Placental epithelial cell (primary cell): Measurements from ENCODE around the gene DPM3. TPM values are rescaled to one million over a fixed set of nuclear protein-coding genes. Genes with fewer than 3 reads are reported as not detected.

Source experiments
- small RNA-seq: library from RNA; depleted of rRNA; stranded (forward); fragments of <200 nt; gene quantifications from one replicate; pipeline ENCODE3, GENCODE V24; 2012
- total RNA-seq: library from RNA; depleted of rRNA; stranded (reverse); fragments of >200 nt; gene quantifications from 2 replicates; pipeline ENCODE4 v1.2.3, GENCODE V29; 2012

Gene DPM3
- total RNA-seq: 40.8 and 47.1 TPM in 2 replicates

GRCh38 chr1:155139895-155140629 lies at the start of gene DPM3:
Gene DPM3, minus strand, starts transcription at chr1:155140531. Its CDS starts 291 bp downstream, at chr1:155140240.

GRCh38 chr1:155173478-155174323 lies 33.4 kb upstream of the DPM3 start, which contains the start of gene TRIM46:
Gene TRIM46, plus strand, starts transcription at chr1:155173849. Its CDS starts 118 bp downstream, at chr1:155173967.

GRCh38 chr1:155172732-155173477 lies 32.6 kb upstream of the DPM3 start, which contains the start of gene KRTCAP2:
Gene KRTCAP2, minus strand, starts transcription at chr1:155173304. Its CDS starts 80 bp downstream, at chr1:155173224.

GRCh38 chr1:155135415-155136028 lies 4.8 kb downstream of the DPM3 start, which contains the start of gene SLC50A1:
Gene SLC50A1, plus strand, starts transcription at chr1:155135852. Its CDS starts 60 bp downstream, at chr1:155135912.

GRCh38 chr1:155127105-155127966 lies 13.0 kb downstream of the DPM3 start, which contains the start of gene EFNA1:
Gene EFNA1, plus strand, starts transcription at chr1:155127876. Its CDS starts 102 bp downstream, at chr1:155127978.

Small RNAs within 50 kb of the gene (small RNA-seq; reads per million reads assigned to genes)
- gene HMGN2P18 (not detected), gene RF00019 (not detected)

Other genes starting within 250 kb of the DPM3 start
- 5.0 and 6.3 TPM in 2 replicates for gene PMVK, start 203.8 kb downstream of the DPM3 start, total RNA-seq
- 48.5 and 97.4 TPM in 2 replicates for gene PBXIP1, start 184.4 kb downstream of the DPM3 start, total RNA-seq
- 21.8 and 22.4 TPM in 2 replicates for gene PYGO2, start 178.7 kb downstream of the DPM3 start, total RNA-seq
- 138 and 239 TPM in 2 replicates for gene SHC1, start 169.8 kb downstream of the DPM3 start, total RNA-seq
- 41.0 and 43.2 TPM in 2 replicates for gene CKS1B, start 165.8 kb downstream of the DPM3 start, total RNA-seq
- 20.0 and 31.0 TPM in 2 replicates for gene FLAD1, start 157.2 kb downstream of the DPM3 start, total RNA-seq
- gene LENEP, start 146.9 kb downstream of the DPM3 start, total RNA-seq: 3.9 TPM in 1 of 2 replicates, not detected in the other
- gene ZBTB7B, start 137.7 kb downstream of the DPM3 start, total RNA-seq: 26.3 and 29.4 TPM in 2 replicates
- gene DCST2, start 106.8 kb downstream of the DPM3 start, total RNA-seq: 0.43 and 2.4 TPM in 2 replicates
- 0.22 TPM in 1 of 2 replicates, not detected in the other for gene DCST1, start 106.7 kb downstream of the DPM3 start, total RNA-seq
- gene ADAM15, start 89.2 kb downstream of the DPM3 start, total RNA-seq: 110 and 156 TPM in 2 replicates
- gene EFNA4, start 76.8 kb downstream of the DPM3 start, total RNA-seq: 7.9 and 10.2 TPM in 2 replicates
- gene EFNA3, start 61.7 kb downstream of the DPM3 start, total RNA-seq: 2.0 and 3.5 TPM in 2 replicates
- 18.8 and 59.3 TPM in 2 replicates for gene EFNA1, start 12.7 kb downstream of the DPM3 start, total RNA-seq
- 29.8 and 44.9 TPM in 2 replicates for gene SLC50A1, start 4.7 kb downstream of the DPM3 start, total RNA-seq
- 98.0 and 123 TPM in 2 replicates for gene KRTCAP2, start 32.8 kb upstream of the DPM3 start, total RNA-seq
- gene TRIM46, start 33.3 kb upstream of the DPM3 start, total RNA-seq: 1.5 and 1.6 TPM in 2 replicates
- gene THBS3, start 67.4 kb upstream of the DPM3 start, total RNA-seq: 226 and 607 TPM in 2 replicates
- 27.9 and 69.6 TPM in 2 replicates for gene MTX1, start 68.2 kb upstream of the DPM3 start, total RNA-seq
- gene ENTREP3, start 115.0 kb upstream of the DPM3 start, total RNA-seq: 9.0 and 10.7 TPM in 2 replicates
- gene SCAMP3, start 121.8 kb upstream of the DPM3 start, total RNA-seq: 25.5 and 63.8 TPM in 2 replicates
- gene CLK2, start 133.0 kb upstream of the DPM3 start, total RNA-seq: 30.8 and 37.7 TPM in 2 replicates
- gene HCN3, start 136.9 kb upstream of the DPM3 start, total RNA-seq: 2.2 and 4.7 TPM in 2 replicates
- gene PKLR, start 160.9 kb upstream of the DPM3 start, total RNA-seq: under 0.01 TPM in 1 of 2 replicates, not detected in the other
- 63.2 and 157 TPM in 2 replicates for gene FDPS, start 168.3 kb upstream of the DPM3 start, total RNA-seq
- 24.7 and 37.0 TPM in 2 replicates for gene RUSC1, start 180.4 kb upstream of the DPM3 start, total RNA-seq